Measurements from ENCODE around the gene LIME1.
A peak's percentile ranks its signal among the peaks of the same experiment; 100 is the strongest.

The LIME1 gene, protein sequence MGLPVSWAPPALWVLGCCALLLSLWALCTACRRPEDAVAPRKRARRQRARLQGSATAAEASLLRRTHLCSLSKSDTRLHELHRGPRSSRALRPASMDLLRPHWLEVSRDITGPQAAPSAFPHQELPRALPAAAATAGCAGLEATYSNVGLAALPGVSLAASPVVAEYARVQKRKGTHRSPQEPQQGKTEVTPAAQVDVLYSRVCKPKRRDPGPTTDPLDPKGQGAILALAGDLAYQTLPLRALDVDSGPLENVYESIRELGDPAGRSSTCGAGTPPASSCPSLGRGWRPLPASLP

DNA sequence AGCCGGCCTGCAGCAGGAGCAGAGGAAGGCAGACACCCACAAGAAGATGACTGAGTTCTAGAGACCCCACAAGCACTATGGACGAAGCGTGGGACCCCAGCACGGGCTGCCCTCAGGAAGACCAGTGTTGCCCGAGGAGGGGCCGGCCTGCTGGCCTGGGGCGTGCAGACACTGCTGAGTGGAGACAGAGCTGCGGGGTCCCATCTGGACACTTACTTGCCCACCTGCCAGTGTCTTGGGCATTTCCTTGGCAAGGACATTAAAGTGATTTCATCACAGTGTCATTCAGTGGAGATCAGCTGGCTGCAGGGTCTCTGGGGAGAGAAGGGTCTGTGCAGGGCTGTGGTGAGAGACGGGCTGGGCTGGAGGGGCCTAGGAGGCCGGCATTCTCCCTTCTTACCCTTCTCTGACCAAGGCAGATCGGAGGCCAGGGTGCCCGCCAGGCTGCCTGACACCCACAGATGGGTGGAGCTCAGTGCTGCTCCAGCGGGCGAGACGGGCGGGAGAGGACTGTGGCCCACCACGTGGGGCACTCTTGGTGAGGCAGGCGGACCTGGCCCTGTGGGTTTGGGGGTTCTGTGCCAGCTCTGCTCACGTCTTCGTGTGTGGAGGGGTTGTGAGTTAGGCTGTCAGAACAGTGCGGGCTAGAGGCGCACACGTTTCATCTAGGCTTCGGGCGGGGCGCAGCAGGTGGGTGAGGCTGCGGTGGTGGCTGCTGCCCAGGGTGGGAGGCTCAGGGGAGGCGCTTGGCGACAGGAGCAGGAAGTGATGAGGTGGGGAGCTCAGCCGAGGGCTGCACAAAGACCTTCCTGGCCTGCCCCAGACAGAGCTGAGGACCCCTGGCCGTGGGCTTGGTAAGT lies at the start of gene LIME1:
Gene LIME1, plus strand, starts transcription at position 806 of the 860 bp plus-strand sequence. CDS start 886 bp downstream, outside the sequence.
- DNase-seq = peak in 3 of 4 experiments; percentile 26 to 70 (median 66)

DNA sequence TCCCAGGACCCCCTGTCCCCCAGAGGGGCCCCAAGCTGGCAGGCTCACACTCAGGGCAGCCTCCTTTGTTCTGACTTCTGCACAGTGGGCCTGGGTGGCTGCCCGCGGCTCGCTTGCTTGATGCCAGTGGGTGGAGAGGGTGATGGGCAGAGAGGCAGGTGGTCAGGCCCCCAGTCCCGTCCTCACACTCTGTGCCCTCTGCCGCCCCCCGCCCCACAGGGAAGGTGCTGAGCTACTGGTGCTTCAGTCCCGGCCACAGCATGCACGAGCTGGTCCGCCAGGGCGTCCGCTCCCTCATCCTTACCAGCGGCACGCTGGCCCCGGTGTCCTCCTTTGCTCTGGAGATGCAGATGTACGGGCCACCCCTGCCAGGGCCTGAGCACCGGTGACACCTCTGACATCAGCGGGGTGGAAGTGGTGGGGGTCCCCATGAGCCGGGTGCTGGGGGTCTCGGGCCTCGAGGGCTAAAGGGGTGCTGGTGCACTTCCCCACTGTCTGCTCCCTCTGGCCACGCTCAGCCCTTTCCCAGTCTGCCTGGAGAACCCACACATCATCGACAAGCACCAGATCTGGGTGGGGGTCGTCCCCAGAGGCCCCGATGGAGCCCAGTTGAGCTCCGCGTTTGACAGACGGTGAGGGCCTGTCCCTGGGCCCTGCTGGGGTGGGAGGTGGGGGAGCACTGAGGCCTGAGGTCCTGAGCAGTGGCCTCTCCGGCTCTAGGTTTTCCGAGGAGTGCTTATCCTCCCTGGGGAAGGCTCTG lies 48.9 kb upstream of the LIME1 start:
- no peak for DNase-seq

DNA sequence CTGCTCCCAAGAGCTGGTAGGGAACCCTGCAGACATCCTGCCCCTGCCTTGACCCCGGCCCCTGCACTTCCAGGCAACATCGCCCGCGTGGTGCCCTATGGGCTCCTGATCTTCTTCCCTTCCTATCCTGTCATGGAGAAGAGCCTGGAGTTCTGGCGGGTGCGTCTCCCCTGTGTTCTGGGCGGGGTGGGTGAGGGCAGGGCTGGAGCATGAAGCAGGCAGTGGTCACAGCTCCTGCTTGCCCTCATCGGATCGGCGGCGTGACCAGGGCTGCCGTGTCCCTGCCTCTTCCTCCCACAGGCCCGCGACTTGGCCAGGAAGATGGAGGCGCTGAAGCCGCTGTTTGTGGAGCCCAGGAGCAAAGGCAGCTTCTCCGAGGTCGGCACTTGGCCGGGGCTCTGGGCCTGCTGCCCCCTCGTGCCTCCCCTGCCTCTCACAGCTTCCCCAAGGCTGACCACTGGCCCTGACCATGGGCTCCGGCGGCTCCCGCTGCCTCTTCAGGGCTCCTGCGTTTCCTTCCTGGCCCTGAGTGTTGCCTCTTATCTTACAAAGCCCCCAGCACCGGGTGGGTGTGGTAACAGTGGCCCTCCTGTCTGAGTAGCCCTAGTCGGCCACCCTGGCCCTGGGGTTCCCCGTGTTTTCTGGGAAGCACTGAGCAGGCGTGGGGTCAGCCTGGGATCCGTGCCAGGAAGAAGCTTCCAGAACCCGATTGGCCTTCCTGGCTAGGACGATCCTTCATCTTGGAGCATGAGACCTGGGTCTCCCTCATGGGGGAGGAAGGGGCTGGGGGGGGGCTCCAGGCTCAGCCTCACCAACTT lies 48.0 kb upstream of the LIME1 start:
- DNase-seq = no peak

DNA sequence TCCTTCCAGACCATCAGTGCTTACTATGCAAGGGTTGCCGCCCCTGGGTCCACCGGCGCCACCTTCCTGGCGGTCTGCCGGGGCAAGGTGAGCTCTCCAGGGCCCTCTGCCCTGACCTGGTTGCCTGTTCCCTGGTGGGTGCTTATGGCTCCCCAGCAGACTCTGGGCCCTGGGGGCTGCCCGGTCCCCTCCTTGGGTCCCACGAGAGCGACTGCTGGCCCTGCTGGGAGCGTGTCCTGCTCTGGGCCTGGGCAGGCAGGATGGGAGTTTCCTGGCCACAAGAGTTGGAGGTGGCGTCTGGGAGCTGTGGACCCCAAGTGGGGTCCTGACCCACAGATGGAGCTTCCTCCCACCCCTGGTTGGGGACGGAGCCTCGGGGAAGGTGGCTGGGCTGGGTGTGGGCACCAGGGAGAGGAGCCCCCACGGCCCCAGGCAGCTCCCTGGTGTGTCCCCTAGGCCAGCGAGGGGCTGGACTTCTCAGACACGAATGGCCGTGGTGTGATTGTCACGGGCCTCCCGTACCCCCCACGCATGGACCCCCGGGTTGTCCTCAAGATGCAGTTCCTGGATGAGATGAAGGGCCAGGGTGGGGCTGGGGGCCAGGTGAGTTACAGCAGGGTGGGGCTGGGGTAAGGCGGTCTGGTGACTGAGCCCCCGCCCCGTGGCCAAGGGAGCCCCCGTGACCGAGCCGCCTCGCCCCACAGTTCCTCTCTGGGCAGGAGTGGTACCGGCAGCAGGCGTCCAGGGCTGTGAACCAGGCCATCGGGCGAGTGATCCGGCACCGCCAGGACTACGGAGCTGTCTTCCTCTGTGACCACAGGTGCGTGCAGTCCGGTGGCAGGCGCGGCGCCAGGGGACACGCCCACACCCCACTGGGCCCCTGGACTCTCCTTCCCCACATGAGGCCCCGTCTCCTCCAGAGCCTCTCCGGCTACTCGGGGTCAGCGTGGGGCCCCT lies 47.1 kb upstream of the LIME1 start:
- no peak for DNase-seq

DNA sequence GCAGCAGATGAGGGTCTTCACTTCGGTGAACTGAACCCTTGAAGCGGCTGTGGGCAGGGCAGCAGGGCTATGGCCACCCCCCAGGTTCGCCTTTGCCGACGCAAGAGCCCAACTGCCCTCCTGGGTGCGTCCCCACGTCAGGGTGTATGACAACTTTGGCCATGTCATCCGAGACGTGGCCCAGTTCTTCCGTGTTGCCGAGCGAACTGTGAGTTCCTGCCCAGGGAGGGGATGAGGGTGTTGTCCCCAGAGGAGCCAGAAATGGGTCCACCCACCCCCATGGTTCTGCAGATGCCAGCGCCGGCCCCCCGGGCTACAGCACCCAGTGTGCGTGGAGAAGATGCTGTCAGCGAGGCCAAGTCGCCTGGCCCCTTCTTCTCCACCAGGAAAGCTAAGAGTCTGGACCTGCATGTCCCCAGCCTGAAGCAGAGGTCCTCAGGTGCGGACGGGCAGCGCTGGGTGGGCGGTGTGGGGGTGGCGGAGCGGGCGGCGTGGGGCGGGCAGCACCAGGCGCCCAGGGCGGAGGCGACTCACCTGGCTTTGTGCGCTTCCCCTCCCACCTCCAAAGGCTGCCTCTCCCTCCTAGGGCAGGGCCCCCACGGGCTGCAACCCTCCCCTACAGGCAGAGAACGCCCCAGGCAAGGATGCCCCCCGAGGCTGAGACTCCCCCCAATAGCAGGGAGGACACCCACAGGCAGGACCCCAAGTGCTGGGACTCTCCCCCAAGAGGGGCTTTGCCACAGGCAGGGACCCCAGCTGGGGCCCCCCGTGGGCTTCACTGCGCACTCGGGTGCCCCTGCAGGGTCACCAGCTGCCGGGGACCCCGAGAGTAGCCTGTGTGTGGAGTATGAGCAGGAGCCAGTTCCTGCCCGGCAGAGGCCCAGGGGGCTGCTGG lies 46.2 kb upstream of the LIME1 start:
- no peak for DNase-seq

DNA sequence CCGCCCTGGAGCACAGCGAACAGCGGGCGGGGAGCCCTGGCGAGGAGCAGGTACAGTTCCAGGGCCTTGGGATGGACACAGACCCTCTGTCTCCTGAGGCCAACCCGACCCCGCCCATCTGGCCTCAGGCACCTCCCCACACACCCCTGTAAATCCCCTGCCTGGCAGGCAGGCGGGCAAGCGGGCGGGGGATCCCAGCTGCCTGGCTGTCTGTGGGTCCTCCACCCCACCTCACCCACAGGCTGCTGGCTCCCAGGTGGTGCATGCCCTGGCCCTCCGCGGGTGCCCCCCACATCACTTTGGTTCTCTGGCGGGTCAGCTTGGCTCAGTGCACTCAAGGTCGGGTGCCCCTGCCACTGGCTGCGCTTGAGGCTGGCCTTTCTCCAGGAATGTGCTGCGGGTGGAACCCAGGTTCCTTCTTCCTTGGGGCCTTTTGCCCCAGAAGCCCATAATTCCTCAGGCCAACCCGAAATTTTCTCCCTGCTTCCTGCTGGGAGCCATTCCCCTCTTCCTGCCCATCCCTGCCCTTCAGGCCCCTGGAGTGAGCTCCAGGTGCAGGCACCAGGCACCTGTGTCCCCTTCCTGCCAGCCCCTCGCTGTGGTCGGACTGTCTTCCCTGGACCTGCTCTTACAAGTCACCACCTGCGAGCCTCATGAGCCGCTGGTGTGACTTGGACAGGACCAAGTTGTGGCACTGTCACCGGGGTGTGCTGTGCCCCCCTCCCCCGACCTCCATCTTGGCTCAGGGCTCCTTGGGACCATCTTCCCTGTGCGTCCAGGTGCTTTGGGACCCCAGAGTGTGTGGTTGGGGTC lies 45.4 kb upstream of the LIME1 start:
- no peak for DNase-seq

DNA sequence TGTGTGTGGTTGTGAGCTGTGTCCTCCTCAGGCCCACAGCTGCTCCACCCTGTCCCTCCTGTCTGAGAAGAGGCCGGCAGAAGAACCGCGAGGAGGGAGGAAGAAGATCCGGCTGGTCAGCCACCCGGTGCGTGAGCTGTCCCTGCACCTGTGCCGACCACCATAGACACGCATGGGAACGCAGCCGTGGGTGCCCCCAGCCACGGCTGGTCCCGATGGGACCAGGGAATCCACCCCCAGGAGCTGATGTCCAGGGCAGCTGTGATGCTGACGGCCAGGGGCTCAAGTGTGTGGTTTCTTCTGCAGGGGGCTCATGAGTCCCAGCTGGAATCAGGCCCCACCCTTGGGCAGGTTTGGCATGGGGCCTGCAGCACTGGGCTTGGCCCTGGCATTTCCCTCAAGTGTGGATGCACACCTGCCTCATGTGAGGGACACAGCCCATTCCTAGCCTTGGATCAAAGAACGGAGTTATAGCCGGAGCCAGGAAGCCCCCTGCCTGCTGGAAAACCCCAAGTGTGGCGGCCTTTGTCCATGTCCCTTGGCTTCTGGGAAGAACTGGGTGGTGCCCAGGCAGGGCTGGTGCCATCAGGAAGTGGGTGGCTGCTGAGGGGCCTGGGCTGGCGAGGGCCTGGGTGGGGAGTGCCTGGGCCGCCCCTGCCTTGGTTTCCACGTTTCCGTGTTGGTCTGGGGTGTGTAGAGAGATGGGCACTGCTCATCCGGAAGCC lies 44.6 kb upstream of the LIME1 start:
- no peak for DNase-seq

DNA sequence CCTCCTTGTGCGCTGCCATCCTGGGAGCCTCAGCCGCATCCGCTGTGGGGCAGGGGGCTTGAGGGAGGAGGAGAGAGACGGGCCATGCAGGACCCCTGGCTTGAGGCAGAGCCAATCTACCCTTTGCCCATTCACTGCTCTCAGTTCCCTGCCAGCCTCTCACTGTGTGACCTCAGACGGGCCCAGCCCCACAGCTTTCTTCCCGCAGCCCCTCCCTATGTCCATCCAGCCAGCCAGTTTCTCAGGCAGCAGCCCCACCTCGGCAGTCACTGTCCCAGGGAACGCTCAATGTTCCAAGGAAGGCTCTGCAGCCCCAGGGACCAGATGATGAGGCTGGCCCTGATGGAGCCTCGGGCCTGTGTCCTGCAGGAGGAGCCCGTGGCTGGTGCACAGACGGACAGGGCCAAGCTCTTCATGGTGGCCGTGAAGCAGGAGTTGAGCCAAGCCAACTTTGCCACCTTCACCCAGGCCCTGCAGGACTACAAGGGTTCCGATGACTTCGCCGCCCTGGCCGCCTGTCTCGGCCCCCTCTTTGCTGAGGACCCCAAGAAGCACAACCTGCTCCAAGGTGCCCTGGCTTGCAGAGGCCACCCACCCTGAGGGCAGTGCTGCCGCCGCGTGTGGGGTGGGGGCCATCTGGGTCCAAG lies 43.9 kb upstream of the LIME1 start:
- no peak for DNase-seq

DNA sequence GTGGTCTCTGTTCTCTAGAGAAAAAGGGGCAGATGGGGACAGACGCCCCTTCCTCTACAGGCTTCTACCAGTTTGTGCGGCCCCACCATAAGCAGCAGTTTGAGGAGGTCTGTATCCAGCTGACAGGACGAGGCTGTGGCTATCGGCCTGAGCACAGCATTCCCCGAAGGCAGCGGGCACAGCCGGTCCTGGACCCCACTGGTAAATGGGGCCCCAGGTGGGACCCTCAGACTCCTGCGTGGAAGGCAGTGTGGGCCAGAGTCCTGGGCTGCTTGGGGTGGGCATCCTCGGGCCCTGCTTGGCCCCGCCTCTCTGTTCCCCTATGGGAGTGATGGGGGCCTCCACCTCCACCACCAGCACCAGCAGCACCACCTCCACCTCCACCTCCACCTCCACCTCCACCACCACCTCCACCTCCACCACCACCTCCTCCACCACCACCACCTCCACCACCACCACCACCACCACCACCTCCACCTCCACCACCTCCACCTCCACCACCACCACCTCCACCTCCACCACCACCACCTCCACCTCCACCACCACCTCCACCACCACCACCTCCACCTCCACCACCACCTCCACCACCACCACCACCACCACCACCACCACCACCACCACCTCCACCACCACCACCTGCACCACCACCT lies 43.3 kb upstream of the LIME1 start:
- DNase-seq = no peak

DNA sequence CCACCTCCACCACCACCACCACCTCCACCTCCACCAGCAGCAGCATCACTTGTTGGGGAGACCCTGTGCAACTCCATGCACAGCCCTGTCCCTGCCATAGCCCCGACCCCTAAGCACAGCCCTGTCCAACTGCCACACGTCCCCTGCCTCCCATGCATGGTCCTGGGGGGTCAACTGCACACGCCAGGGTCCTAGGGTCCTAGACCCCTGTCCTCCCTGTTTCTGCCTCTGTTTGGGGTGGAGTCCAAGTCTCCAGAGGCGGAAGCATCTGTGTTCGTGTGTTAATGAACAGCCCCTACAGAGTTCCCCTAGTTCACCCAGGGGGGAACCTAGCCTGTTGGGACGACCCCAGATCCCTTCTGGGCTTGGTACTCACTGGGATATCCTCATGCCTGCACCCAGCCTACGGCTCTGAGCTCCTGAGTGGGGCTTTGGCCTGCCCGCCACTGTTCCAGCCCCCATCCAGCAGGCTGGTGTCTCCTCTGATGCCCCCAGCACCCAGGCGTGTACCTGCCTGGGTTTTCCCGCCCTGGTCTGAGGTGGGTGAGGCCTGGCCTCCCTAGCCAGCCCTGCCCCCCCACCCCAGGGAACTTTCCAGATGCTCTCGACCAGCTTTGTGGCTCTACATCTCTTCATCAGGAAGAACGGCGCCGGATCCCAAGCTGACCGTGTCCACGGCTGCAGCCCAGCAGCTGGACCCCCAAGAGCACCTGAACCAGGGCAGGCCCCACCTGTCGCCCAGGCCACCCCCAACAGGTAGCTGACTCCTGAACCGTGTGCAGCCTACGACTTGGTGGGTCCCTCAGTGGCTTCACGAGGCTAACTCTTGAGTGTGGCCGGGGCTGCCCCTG lies 42.5 kb upstream of the LIME1 start:
- no peak for DNase-seq

DNA sequence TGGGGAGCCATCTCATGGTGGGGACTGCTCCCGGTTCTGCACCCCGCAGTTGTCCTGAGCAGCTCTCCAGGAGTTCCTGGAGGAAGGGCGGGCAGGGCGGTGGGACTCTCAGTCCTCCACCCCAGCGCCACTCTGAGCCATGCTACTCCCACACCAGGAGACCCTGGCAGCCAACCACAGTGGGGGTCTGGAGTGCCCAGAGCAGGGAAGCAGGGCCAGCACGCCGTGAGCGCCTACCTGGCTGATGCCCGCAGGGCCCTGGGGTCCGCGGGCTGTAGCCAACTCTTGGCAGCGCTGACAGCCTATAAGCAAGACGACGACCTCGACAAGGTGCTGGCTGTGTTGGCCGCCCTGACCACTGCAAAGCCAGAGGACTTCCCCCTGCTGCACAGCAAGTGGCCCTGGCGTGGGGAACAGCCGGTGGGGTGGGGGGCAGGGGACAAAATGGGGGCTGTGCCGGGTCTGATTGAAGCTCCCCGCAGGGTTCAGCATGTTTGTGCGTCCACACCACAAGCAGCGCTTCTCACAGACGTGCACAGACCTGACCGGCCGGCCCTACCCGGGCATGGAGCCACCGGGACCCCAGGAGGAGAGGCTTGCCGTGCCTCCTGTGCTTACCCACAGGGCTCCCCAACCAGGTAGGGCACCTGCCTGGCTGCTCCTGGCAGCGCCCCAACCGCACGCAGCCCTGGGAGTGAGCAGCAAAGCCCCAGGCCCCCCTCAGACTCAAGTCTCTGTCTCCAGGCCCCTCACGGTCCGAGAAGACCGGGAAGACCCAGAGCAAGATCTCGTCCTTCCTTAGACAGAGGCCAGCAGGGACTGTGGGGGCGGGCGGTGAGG lies 41.7 kb upstream of the LIME1 start:
- no peak for DNase-seq

DNA sequence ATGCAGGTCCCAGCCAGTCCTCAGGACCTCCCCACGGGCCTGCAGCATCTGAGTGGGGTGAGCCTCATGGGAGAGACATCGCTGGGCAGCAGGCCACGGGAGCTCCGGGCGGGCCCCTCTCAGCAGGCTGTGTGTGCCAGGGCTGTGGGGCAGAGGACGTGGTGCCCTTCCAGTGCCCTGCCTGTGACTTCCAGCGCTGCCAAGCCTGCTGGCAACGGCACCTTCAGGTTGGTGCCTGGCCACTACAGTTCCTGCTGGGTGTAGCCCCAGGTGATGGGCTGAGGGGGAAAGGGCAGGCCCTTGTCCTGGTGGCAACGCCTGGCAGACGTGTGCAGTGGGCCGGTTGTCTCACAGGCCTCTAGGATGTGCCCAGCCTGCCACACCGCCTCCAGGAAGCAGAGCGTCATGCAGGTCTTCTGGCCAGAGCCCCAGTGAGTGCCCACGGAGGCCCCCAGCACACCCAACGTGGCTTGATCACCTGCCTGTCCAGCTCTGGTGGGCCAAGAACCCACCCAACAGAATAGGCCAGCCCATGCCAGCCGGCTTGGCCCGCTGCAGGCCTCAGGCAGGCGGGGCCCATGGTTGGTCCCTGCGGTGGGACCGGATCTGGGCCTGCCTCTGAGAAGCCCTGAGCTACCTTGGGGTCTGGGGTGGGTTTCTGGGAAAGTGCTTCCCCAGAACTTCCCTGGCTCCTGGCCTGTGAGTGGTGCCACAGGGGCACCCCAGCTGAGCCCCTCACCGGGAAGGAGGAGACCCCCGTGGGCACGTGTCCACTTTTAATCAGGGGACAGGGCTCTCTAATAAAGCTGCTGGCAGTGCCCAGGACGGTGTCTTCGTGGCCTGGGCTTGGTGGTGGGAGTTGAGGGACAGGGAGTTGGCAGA lies 40.8 kb upstream of the LIME1 start:
- no peak for DNase-seq

DNA sequence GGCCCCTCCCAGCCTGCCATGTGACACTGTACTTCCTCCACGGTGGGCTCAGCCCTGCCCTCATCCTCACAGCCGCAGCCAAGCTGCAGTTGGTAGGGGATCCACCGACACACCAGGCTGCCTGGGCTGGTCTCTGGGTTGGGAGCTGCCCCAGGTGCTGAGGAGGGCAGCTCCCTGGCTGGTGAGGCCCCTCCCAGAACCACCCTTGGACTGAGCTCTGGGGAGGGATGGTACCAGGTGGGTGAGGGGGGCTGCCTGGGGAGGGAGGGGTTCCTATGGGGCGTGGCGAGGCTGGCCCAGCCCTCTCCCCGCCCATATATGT lies 40.2 kb upstream of the LIME1 start:
- no peak for DNase-seq

DNA sequence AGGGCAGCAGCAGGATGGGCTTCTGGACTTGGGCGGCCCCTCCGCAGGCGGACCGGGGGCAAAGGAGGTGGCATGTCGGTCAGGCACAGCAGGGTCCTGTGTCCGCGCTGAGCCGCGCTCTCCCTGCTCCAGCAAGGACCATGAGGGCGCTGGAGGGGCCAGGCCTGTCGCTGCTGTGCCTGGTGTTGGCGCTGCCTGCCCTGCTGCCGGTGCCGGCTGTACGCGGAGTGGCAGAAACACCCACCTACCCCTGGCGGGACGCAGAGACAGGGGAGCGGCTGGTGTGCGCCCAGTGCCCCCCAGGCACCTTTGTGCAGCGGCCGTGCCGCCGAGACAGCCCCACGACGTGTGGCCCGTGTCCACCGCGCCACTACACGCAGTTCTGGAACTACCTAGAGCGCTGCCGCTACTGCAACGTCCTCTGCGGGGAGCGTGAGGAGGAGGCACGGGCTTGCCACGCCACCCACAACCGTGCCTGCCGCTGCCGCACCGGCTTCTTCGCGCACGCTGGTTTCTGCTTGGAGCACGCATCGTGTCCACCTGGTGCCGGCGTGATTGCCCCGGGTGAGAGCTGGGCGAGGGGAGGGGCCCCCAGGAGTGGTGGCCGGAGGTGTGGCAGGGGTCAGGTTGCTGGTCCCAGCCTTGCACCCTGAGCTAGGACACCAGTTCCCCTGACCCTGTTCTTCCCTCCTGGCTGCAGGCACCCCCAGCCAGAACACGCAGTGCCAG lies 39.7 kb upstream of the LIME1 start, which contains the start of gene TNFRSF6B:
Gene TNFRSF6B, plus strand, starts transcription at position 25 of the 729 bp plus-strand sequence. Its CDS starts 116 bp downstream, at position 141.
- no peak for DNase-seq

Data from activated CD4-positive, CD25-positive, alpha-beta regulatory T cell (primary cell).